HG03354 (cell line): ENCODE results near the gene HNF4A.
"Not testable (repeated sequence)": the region's sequence is repeated elsewhere in the genome, so short reads cannot be mapped to it uniquely, and the experiment has no call there.

Experiments
- ATAC-seq: cut with Tn5 transposase; IDR thresholded peaks from one replicate; pipeline ENCODE4 v1.9.1; 2021; ENCODE audit warnings: mild to moderate bottlenecking; ENCODE audit not compliant: unreplicated experiment, poor library complexity, severe bottlenecking

Gene HNF4A

DNA sequence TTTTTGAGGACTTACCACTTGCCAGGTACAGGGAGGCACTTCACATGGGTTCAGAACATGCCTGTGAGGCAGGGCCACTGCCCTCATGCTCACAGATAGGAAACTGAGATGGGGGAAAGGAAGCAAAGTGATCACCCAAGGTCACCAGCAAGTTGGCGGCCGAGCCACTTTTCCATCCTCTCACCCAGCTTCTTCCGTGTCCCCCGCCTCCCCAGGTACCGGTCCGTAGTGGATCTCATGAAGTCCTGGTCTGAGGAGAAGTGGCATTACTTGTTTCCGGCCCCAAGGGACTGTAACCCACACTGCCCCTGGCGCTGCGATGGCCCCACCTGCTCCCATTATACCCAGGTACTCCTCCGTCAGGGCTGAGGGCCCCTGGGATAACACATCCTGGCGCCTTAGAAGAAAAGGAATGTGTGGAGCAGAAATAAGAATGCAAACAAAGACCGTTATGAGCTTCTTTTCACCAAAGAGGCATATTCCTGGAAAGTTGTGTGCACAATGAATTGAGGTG, 12.3 kb upstream of the HNF4A start:
- ATAC-seq, result no peak

DNA sequence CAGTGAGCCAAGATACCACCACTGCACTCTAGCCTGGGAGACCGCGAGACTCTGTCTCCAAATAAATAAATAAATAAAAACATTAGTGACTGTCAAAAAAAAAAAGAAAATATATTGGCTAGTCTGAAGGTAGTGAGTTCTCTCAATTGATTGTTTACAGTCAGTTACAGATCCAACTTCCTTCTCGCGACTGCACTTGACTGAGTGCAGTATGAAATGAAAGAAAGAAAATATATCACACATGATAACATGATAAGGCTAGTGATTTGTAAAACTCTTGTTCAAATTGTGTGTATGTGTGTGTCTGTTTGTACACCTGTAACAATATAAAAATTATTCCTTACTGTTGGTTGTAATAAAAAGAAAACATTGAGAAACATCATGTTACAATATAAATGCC, 10.8 kb upstream of the HNF4A start:
- no peak for ATAC-seq

DNA sequence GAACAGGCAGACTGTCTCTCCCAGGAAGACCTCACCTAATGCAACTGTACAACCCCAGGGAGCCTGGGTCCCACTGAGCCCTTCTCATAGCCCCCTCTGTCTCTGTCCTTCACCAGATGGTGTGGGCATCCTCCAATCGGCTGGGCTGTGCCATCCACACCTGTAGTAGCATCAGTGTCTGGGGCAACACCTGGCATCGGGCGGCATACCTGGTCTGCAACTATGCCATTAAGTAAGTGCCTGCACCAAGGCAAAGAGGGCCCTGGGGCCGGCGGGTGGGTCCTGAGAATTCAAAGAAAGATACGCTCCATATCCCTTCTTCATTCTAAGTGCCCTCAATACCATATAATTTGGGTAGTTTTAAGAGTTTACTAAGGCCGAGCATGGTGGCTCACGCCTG, 10.4 kb upstream of the HNF4A start:
- ATAC-seq, result no peak

DNA sequence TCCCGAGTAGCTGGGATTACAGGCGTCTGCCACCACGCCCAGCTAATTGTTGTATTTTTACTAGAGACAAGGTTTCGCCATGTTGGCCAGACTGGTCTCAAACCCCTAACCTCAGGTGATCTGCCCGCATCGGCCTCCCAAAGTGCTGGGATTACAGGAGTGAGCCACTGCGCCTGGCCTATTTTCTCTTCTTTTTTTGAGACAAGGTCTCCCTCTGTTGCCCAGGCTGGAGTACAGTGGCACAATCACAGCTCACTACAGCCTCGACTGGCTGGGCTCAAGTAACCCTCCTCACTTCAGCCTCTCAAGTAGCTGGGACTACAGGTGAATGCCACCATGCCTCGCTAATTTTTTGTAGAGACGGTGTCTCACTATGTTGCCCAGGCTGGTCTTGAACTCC, 9.6 kb upstream of the HNF4A start:
- not testable (repeated sequence) for ATAC-seq

DNA sequence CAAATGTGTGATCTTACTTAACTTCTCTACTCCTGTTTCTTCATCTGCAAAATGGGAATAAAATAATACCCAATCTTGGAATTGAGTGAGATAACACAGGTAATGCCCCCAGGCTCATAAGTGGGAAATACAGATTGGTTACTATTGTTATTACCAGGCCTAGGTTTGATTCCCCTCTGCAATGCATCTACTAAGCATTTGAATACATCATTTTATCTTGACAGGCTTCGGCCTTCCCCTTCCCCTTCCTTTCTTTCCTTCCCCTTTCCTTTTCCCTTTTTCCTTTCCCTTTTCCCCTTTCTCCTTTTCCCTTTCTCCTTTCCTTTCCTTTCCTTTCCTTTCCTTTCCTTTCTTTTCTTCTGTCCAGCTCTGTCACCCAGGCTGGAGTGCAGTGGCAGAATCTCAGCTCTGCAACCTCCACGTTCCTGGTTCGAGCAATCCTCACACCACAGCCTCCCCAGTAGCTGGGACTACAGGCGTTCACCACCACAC, 7.3 kb upstream of the HNF4A start:
- no peak for ATAC-seq

DNA sequence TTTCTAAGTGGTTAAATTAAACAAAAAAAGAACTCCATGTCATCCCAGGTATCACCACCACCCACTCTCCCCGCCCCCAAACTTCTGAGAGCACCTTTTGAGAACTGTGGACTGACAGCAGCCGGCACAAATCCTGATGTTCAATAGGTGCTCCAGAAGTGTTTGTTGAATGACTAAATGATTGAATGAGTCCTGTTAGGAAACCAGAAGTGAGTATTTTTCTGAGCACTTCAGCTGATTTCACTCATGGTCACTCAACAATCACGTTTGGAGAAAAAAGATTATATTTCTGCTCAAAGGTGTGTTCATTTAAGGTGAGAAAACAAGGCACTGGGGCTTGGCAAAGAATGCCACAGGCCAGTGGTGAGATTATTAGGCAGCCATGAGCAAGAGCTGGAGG, 6.2 kb upstream of the HNF4A start:
- ATAC-seq, result no peak

DNA sequence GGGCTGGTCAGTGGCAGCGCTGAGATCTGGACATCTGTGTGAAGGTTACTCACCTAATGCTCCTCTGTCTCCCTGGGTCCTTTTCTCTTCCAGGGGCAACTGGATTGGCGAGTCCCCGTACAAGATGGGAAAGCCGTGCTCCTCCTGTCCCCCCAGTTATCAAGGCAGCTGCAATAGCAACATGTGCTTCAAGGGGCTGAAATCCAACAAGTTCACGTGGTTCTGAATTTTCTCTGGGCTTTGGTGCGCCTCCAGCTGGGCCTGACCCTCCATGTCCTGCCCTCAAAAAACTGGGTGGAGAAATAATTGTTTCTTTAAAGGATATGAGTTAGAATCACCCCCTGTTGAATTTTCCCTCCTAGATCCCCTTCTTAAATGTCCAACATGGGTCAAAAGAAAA, 4.9 kb upstream of the HNF4A start:
- no peak for ATAC-seq

DNA sequence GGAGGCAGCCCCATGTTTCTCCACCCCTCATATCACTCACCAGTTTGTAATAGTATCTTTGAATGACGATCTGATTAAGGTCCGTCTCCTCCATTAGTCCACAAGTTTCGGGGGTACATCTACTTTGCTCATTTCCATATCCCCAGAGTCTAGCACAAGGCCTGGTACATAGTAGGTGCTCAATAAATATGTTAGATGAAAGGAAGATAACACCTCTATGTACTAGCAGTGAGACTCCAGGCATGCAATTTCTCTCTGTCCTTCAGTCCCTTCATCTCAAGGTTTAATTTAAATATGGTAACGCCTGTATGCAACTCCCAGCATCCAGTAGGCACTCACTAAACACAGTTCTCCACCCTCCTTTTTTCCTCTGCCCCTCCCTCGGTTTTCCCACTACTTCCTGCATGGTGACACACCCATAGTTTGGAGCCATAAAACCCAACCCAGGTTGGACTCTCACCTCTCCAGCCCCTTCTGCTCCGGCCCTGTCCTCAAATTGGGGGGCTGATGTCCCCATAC, 461 bp upstream of the HNF4A start:
- no peak for ATAC-seq

DNA sequence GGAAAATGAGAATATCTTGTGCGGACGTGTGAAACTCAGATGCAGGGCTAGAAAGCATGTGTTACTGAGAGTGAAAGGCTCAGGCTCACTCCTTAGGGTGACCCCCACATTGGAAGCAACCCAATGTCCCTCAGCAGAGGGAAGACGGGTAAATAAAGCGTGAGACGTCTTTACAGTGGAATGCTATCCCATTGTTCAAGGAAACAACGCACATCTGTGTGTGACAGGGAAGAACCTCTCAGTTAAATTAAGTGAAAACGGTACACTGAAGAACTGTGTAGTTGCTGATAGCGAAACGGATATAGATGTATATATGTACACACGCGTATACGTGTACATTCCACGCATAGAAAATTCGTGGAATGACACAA, 839 bp downstream of the HNF4A start:
- ATAC-seq, result no peak

DNA sequence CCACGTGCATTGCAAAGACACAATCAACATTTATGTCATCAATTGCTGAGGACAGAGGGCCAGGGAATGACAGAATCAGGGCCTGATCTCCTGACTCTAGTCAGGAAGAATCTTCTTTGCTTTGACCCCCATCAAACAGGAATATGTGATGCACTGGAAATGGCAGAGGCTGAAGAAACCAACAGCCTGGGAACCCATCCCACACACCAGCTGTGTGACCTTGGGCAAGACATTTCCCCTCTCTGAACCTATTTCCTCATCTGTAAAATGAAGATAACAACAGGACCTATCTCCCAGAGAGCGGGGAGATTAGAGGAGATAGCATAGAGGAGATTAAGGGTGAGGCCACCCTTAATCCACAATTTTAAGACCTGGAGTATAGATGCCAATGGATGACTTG, 1.5 kb downstream of the HNF4A start:
- no peak for ATAC-seq

DNA sequence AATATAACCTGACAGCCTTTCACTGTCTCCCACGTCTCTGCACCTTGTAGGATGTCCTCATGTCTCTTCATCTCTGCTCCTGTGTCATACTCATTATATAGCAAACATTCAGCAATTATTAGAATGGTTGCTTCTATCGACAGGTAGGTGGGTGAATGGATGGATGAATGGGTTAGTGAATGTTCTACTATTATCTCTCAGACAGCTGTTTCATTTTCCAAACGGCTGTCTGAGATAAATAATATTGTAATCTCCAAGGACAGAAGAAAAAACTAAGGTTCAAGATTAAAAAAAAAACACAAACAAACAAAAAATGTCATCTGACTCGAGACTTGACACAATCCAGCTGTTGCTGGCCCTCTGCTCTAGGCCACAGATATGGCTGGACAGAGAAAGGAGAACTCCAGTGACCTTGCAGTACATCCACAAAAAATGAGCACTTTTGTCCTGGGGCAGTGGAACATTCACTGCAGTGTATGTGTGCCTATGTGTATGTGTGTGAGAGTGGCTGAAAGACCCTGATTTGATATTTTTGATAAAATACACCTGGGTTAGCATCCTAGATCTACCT, 2.1 kb downstream of the HNF4A start:
- ATAC-seq, result no peak

DNA sequence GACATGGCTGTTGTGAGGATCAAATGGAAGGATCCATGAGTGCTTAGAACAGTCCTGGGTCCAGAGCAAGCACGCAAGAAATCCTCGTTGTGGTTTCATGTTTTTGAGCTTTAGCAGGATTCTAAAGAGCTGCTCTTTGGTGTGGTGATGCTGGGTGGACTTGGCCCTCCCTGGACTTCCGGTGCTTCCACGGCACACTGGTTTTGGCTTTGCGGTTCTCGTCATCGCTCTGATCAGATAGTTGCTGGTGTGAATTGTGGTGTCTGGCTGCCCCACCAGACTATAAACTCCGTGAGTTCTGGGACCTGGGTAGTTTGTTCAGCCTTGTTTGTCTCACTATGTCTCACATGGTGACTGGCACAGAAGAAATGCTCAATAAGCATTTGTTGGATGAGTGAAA, 3.3 kb downstream of the HNF4A start:
- no peak for ATAC-seq

DNA sequence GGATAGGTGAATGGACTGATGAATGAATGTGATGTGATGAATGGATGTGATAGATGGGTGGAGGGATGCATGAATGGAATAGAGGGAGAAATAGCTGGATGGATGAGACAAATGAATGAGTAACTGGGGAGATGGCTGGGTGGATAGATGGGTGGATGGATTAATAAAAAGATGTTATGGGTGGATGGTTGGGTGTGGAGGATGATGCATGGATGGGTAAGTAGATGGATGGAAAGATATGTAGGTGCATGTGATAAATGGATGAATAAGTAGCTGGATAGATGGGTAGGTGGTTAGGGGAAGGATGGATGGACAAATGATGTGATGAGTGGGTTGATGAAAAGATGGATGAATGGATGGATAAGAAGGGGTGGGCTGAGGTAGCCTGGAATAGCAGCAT, 4.7 kb downstream of the HNF4A start:
- no peak for ATAC-seq

DNA sequence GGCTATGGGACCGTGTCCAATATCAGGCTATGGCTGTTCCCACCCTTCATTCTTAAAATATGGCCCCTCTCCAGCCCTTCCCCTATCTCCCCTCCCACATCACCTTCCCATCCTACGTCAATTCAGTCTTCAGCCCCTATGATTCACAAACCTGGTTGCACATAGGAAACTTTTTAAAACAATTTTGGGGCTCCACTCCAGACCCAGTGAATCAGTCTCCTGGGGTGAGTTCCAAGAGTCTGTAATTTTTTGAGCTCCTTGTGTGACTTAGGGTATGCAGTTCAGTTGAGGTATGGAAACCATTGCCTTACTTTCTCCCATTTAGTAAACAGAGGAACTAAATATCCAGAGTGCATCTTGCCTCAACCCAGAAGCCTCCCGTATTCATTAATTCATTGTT, 5.5 kb downstream of the HNF4A start:
- ATAC-seq, result no peak

DNA sequence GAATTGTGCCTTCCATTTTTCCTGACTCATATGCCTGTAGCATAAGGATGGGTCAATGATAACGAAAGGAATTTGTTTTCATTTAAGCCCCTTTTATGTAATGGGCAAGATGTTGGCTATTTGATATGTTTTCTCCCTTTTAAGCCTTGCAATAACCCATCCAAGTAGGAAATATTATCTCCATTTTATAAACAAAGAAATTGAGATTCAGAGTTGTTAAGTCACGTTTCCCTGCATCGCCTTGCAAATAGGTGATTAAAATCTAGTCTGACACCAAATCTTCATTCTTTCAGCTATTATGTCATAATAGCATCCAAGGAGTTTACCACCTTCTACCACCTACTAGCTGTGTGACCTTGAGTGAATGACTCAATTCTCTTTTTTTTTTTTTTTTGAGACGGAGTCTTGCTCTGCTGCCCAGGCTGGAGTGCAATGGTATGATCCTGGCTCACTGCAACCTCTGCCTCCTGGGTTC, 7.0 kb downstream of the HNF4A start:
- no peak for ATAC-seq

DNA sequence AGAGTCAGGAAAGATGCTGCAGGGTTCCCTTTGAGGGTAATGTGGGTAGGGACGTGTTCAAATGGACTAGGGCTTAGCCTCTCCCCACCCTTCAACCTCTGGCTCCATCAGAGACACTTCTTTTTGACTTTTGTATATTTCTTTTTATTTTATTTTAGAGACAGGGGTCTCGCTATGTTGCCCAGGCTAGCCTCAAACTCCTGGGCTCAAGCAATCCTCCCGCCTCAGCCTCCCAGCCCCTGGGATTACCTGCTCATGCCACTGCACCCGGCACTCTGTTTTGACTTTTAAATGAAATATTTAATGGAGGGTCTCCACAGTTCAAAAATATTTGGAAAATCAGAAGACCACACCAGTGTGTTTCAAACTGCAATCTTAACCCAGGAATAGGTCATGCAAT, 8.6 kb downstream of the HNF4A start:
- no peak for ATAC-seq

DNA sequence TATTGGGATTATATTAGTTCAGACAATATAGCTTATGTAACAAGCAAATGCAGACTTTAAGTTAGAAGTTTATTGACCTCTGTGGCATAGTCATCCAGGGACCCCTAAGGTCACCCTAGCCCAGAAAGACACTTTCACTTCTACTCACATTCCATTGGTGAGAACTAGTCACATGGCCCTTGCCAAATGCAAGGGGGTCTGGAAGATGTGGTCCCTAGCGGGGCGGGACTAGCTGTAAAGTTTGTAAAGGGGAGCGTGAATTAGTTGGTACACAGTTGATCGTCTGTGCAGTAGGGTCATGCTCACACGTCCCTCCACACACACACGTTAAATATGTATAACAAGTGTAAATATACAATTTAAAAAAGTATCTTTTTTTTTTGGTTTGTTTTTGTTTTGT, 9.3 kb downstream of the HNF4A start:
- ATAC-seq, result no peak

DNA sequence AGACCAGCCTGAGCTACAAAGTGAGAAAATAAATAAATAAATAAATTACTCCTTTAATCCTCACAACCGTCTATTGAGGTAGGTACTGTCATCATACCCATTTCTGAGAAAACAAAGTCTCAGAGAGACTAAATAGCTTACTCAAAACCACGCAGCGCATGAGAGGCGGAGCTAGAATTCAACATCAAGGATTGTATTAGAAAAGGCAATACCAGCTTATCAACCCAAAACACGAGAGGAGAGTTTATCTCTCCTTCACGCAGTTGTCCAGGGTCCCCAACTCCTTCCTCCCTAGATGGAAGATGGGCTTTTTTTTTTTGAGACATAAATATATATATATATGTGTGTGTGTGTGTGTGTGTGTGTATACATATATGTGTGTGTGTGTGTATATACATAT, 12.2 kb downstream of the HNF4A start:
- ATAC-seq, result no peak

DNA sequence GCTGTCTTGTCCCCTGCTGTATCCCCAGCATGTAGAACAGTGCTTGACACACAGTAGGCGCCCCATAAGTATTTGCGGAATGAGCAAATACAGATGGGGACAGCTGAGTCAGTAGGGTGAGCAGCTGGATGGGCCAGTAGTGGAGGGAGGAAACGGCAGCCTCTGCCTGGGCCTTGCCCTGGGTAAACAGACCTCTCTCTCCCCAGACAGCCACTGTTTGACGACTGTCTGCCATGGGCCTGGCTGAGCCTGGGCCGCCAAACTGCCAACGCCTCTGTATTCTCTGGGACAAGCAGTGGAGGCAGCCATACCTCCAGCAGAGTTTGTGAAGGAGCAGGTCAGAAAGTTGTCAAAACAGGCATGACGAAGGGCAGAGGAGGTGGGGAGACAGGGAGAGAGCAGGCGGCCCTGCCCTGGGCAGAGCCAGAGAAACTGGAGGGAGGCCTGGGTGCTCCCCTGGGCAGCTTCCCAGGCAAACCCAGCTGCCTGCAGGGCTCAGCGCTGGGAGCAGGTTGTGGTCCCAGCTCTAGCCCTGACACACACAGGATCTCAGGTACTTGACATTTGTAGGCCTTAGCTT, 15.2 kb downstream of the HNF4A start:
- no peak for ATAC-seq

DNA sequence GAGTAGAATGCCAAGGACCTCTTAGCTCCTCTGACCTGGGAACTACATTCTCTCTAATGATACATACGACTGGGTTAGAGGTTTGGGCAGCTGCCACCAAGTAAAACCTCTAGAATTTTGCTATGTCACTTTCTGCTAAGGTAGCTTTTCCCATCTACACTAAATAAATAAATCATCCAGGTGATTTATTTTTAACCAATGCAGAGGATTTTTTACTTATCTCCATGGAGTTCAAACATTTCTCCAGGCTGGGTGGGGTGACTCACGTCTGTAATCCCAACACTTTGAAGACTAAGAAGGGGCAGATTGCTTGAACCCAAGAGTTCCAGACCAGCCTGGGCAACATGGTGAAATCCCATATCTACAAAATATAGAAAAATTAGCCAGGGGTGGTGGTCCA, 27.1 kb downstream of the HNF4A start:
- no peak for ATAC-seq

DNA sequence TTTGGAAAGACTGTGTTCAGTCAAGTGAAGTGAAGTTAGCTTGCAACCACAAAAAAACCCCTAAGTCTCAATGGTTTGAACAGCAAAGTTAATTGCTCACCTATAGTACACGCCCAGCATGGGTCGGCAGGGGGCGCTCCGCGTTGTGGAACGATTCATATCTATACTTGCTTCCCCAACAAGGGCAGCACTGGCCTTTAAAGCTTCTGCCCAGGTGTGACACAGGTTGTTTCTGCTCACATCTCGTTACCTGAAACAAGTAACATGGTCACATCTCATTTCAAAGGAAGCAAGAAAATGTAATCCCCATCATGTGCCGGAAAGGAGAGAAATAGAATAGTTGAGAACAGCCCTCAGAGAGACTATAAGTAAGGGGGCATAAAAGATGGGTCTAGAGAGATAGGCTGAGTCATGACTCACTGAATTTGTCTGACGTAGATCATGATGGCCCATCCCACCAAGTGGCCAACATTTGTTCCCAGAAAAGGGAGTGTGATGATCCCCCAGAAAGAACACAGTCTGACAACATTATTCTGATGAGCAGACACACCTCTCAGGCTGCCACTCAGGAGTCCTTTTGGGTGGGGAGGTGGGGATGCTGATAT, 29.0 kb downstream of the HNF4A start:
- ATAC-seq, result no peak
